ENCODE data around the gene PPP3CA. TPM values are rescaled to one million over a fixed set of nuclear protein-coding genes. Genes with fewer than 3 reads are reported as not detected.
A peak's percentile ranks its signal among the peaks of the same experiment; 100 is the strongest.

PPP3CA gene
- total RNA-seq, 6 experiments from 2014 or later: 12.1 to 14.5 (median 13.1) TPM

- WGBS (ENCODE audit: insufficient coverage, low coverage, low lambda C conversion rate, missing lambda C conversion rate): 100% methylated on average over 1 of the region's 1 CpG
- TF ChIP-seq POLR2A (IDR thresholded peaks at IDR 0.05): no peak
- TF ChIP-seq CTCF (IDR thresholded peaks at IDR 0.05): no peak
- no peaks in the 10 kb centered on the region for H3K4me1 ChIP-seq
- no peak for ATAC-seq
- H3K4me3 ChIP-seq: no peak overlapping the region
- H3K27ac ChIP-seq: no peak overlapping the region
- intact Hi-C loops (cut with DNase I): no loop called here
- DNase-seq: no peak
- H3K27me3 ChIP-seq: no peaks in the 10 kb centered on the region
- H3K9me3 ChIP-seq: peaks cover 0 to 1% (median 0%) of the 10 kb centered on the region in 4 donors
- H3K36me3 ChIP-seq: no peaks in the 10 kb centered on the region
These were observed 60.7 kb downstream of the PPP3CA start for GRCh38 chr4:101286663-101287062.

DNA sequence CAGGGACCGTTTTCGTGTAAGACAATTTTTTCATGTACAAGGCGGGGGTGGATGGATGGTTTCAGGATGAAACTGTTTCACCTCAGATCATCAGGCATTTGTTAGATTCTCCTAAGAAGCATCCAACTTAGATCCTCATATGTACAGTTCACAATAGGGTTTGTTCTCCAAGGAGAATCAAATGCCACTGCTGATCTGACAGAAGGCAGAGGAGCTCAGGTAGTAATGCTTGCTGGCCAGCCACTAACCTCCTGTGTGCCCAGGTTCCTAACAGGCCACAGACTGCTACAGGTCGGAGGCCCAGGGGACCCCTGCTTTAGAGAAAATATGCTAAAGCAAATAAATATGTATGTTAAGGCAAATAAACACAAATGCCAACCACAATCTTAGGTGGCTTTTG lies 61.3 kb downstream of the PPP3CA start:
- 100% methylated on average over 2 of the region's 4 CpGs for WGBS (ENCODE audit: insufficient coverage, low coverage, low lambda C conversion rate, missing lambda C conversion rate)
- TF ChIP-seq POLR2A (IDR thresholded peaks at IDR 0.05): no peak
- no peak for TF ChIP-seq CTCF (IDR thresholded peaks at IDR 0.05)
- no peak overlapping the region for H3K27ac ChIP-seq
- H3K36me3 ChIP-seq: no peaks in the 10 kb centered on the region
- H3K4me3 ChIP-seq: no peak overlapping the region
- ATAC-seq (no peak), DNase-seq (no peak)
- H3K4me1 ChIP-seq: no peaks in the 10 kb centered on the region
- H3K27me3 ChIP-seq: no peaks in the 10 kb centered on the region
- intact Hi-C loops (cut with DNase I): no loop called here
- peaks cover 0 to 1% (median 0%) of the 10 kb centered on the region in 4 donors for H3K9me3 ChIP-seq

DNA sequence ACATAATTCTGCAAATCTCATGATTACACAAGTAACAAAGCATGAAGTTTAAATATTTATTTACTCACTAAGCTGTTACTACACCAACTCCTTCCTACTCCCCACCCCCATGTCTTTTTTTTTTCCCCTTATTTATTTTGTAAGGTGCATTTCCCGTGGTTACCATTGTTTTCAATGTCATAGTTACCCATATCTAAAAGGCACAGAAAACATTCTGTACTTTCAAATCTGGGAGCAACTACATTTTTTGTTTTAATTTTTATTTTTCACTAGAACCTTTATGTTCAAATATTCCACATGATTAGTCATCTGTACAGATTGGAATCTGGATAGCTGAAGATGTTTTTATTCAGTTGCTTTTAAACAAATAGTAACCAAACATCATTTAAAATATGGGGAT lies 62.8 kb downstream of the PPP3CA start:
- Histone ChIP-seq H3K9me3 (peaks cover 0 to 1% (median 0%) of the 10 kb centered on the region in 4 donors), H3K27ac (no peak overlapping the region), H3K4me3 (no peak overlapping the region), H3K36me3 (no peaks in the 10 kb centered on the region), H3K4me1 (no peaks in the 10 kb centered on the region), H3K27me3 (no peaks in the 10 kb centered on the region)
- peak in 2 of 4 donors; percentile 10 to 54 for ATAC-seq
- intact Hi-C loops (cut with DNase I): no loop called here
- 48% methylated on average over 1 of the region's 1 CpG for whole genome bisulfite sequencing (ENCODE audit: insufficient coverage, low coverage, low lambda C conversion rate, missing lambda C conversion rate)
- no peak for DNase-seq
- TF ChIP-seq CTCF (IDR thresholded peaks at IDR 0.05) (no peak), POLR2A (IDR thresholded peaks at IDR 0.05) (no peak)

DNA sequence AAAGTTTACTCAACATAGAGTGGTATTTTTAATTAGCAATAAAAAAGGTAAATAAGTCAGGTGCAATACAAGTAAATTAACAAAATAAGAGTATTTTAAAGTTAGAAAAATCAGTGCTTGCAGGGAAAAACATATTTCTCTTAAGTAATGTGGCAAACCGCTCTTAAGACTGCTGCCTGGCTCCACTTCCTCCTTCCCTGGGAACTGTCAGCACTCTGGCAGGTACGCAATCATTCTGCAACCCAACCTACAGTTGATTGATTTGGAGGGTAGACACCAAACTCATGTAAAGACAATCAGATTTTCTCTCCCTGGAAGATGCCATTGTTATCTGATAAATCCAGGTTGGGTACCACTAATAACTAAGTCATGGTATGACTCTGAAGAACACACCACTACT lies 63.9 kb downstream of the PPP3CA start:
- no peaks in the 10 kb centered on the region for H3K4me1 ChIP-seq
- no peaks in the 10 kb centered on the region for H3K9me3 ChIP-seq
- WGBS (ENCODE audit: insufficient coverage, low coverage, low lambda C conversion rate, missing lambda C conversion rate): 73% methylated on average over 2 of the region's 2 CpGs
- TF ChIP-seq CTCF (IDR thresholded peaks at IDR 0.05): no peak
- no peak for TF ChIP-seq POLR2A (IDR thresholded peaks at IDR 0.05)
- no peaks in the 10 kb centered on the region for H3K36me3 ChIP-seq
- H3K4me3 ChIP-seq: no peak overlapping the region
- ATAC-seq (peak in 1 of 4 donors; percentile 41), DNase-seq (no peak)
- H3K27ac ChIP-seq: no peak overlapping the region
- H3K27me3 ChIP-seq: no peaks in the 10 kb centered on the region
- intact Hi-C loops (cut with DNase I): no loop called here

Data from right lobe of liver (tissue), 6 donors.